Activated CD8-positive, alpha-beta memory T cell treated with anti-CD3 and anti-CD28 coated beads, Interleukin-2, amount 10 ng/mL, durations not matched to agents 7 days and 5 days (primary cell): ENCODE measurements around the gene TMEM156. TPM values are rescaled to one million over a fixed set of nuclear protein-coding genes. Genes with fewer than 3 reads are reported as not detected.
"Not testable (repeated sequence)": the region's sequence is repeated elsewhere in the genome, so short reads cannot be mapped to it uniquely, and the experiment has no call there.

Experiments
- ATAC-seq: fragments of 150-1000 bp; cut with Tn5 transposase; one replicate; pipeline ENCODE4 v1.10.0; 2021; ENCODE audit warnings: moderate library complexity
- CTCF ChIA-PET: fragments of 350-600 bp; sonication (Branson Sonifier 250); formaldehyde crosslinking; loops from one replicate; lab custom pipeline; 2021; ENCODE audit warnings: antibody characterized with exemption; lab: Charles Lee
- DNase-seq: peaks from one replicate; pipeline ENCODE4 v3.0.0-alpha.2; 2020
- H3K27ac Mint-ChIP-seq: one replicate; pipeline ENCODE4 v1.8.0; 2021; ENCODE audit warnings: mild to moderate bottlenecking, mixed read lengths
- H3K27me3 Mint-ChIP-seq: one replicate; pipeline ENCODE4 v1.8.0; 2021; ENCODE audit warnings: mixed read lengths
- H3K36me3 Mint-ChIP-seq: one replicate; pipeline ENCODE4 v1.8.0; 2021; ENCODE audit warnings: mild to moderate bottlenecking, mixed read lengths
- H3K4me1 Mint-ChIP-seq: one replicate; pipeline ENCODE4 v1.8.0; 2021; ENCODE audit warnings: mixed read lengths
- H3K4me3 Mint-ChIP-seq: one replicate; pipeline ENCODE4 v1.8.0; 2021; ENCODE audit warnings: mild to moderate bottlenecking, moderate library complexity, mixed read lengths
- H3K9me3 Mint-ChIP-seq: one replicate; pipeline ENCODE4 v1.8.0; 2022; ENCODE audit warnings: low read depth, mixed read lengths
- total RNA-seq, 2 experiments: library from RNA; stranded (reverse); gene quantifications; one replicate each; pipeline ENCODE4 v1.2.3, GENCODE V29; 2021

The TMEM156 gene
- total RNA-seq, 2 experiments from 2014 or later = 18.5 to 18.8 TPM

GRCh38 chr4:38982361-38983095, 49.7 kb downstream of the TMEM156 start:
- CTCF ChIA-PET = no interaction called here
- no peak overlapping the region for H3K4me3 Mint-ChIP-seq
- no peaks in the 10 kb centered on the region for H3K27me3 Mint-ChIP-seq
- peaks cover 52% of the 10 kb centered on the region for H3K4me1 Mint-ChIP-seq
- DNase-seq (no peak), ATAC-seq (no peak)
- H3K36me3 Mint-ChIP-seq = peaks cover 62% of the 10 kb centered on the region
- H3K27ac Mint-ChIP-seq = peak overlapping the region; percentile 14
- no peaks in the 10 kb centered on the region for H3K9me3 Mint-ChIP-seq

DNA sequence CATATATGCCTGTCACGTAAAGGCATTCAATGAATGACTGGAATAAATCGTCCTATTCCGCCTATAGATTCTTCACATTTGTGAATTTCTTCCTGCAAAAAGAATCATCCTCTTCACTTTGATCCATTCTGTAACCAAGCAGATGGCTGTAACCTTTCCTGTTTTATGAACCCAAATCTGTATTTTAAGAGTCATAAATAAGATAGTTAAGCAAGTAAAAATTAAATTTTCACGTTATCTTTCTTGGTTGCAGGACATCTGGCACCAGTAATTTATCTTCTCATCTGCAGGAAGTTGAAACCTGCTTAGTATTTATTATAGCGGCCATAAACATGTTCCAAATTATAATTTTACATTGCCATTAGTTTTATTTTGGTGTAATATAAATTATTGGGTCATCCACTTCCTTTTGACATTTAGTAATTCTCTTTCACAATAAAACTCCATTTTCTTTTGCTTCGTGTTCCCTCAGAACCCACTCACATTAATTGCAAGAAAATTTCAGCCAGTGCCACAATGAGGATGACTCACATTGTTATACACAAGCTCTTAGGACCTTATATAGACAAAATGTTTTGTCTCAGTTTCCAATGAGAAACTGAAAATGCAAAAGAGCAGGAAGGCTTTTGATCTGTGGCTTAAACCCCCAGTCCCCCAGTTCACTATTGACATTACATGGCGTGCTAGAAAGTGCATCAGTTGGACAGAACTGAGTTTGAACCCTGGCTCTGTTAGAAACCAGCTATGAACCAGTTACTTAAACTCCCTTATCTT, 51.1 kb downstream of the TMEM156 start:
- Mint-ChIP-seq H3K27me3 (no peaks in the 10 kb centered on the region), H3K27ac (peak overlapping the region; percentile 68), H3K4me3 (no peak overlapping the region), H3K36me3 (peaks cover 60% of the 10 kb centered on the region), H3K4me1 (peaks cover 41% of the 10 kb centered on the region), H3K9me3 (no peaks in the 10 kb centered on the region)
- CTCF ChIA-PET = interaction anchor here (1.1 kb wide), 1 partner anchor 94 kb away, joined by 3 read pairs; no protein-coding TSS in a partner anchor
- peak; percentile 75 for ATAC-seq
- DNase-seq = no peak

DNA sequence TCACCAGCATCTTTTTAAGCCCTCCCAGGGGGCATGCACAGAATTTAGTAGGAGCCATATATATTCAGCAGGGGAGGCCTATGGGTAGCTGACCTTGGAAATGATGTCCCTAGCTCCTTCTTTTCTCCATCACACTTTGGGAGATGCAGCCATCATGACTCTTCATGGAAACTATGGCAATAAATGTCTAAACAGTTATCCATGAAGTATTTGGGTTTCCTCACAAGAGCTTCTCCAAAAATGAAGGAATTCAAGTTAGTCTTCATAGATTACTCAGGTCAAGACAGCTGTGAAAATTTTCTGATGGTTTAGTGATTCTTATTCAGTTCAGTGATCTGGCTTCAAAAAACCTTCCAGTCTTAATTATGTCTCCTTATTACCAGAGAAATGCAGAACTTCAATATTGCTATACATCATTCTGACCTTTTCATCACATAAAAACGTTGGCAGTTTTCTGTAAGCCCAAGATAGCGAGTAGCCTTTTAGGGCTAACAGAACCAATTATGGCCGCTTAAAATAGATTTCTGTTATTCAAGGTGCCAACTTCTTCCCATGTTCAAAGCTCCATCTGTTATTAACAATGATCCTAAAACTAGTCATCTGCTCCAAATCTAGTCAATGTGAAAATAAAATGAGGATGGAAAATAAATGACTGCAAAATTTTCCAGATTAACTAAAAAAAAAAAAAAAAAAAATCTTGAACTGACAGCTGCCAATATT, 52.5 kb downstream of the TMEM156 start:
- CTCF ChIA-PET = interaction anchor here (1.0 to 1.1 kb wide), 2 partner anchors 30 to 95 kb away, joined by 3 read pairs; no protein-coding TSS in a partner anchor
- Mint-ChIP-seq H3K27me3 (no peaks in the 10 kb centered on the region), H3K27ac (no peak overlapping the region), H3K4me3 (no peak overlapping the region), H3K36me3 (peaks cover 58% of the 10 kb centered on the region), H3K4me1 (peaks cover 34% of the 10 kb centered on the region), H3K9me3 (no peaks in the 10 kb centered on the region)
- DNase-seq = no peak
- no peak for ATAC-seq

DNA sequence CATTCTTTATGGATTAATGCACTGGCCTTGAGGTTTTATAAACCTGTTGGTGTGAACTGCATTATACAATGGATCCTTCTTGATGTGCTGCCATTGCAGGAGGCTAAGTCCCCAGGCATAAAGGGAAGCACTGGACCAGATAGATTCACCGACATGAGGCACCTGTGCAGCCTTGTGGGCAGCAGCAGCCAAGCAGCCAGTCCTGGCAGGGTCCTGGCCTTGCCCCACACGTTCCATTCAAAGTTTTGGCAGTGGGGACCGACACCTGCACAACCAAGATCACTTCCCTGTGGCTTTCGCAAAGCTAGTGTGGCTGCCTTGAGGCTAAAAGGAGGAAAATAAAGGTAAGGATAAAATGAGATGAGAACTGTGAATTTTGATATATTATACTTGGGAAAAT, 53.1 kb downstream of the TMEM156 start:
- H3K27ac Mint-ChIP-seq = no peak overlapping the region
- H3K27me3 Mint-ChIP-seq = no peaks in the 10 kb centered on the region
- DNase-seq = no peak
- peaks cover 54% of the 10 kb centered on the region for H3K36me3 Mint-ChIP-seq
- CTCF ChIA-PET = interaction anchor here (1.0 kb wide), 1 partner anchor 30 kb away, joined by 3 read pairs; no protein-coding TSS in a partner anchor
- no peak for ATAC-seq
- peaks cover 31% of the 10 kb centered on the region for H3K4me1 Mint-ChIP-seq
- H3K4me3 Mint-ChIP-seq = no peak overlapping the region
- no peaks in the 10 kb centered on the region for H3K9me3 Mint-ChIP-seq

DNA sequence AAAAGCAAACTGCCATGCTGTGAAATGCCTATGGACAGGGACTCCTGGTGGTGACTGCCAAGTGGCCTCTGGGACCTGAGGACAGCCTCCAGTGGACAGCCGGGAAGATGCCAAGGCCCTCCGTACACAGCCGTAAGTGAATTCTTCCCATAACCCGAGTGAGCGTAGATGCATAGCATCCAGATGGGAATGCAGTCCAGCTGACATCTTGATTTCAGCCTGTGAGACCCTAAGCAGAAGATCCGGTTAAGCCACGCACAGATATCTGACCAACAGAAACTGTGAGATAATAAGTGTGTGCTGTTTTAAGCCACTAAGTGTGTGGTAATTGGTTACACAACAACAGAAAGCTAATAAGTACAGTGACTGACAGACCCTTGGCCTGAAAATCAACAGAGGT, 55.9 kb downstream of the TMEM156 start:
- Mint-ChIP-seq H3K4me3 (no peak overlapping the region), H3K27ac (no peak overlapping the region), H3K4me1 (peaks cover 13% of the 10 kb centered on the region), H3K27me3 (no peaks in the 10 kb centered on the region), H3K36me3 (peaks cover 40% of the 10 kb centered on the region), H3K9me3 (no peaks in the 10 kb centered on the region)
- DNase-seq = no peak
- CTCF ChIA-PET = interaction anchor here (0.9 to 1.2 kb wide), 3 partner anchors 26 to 802 kb away, joined by 3 read pairs; no protein-coding TSS in a partner anchor
- no peak for ATAC-seq

GRCh38 chr4:38968668-38969067, 63.5 kb downstream of the TMEM156 start:
- H3K4me3 Mint-ChIP-seq = no peak overlapping the region
- H3K27ac Mint-ChIP-seq = no peak overlapping the region
- peaks cover 59% of the 10 kb centered on the region for H3K36me3 Mint-ChIP-seq
- CTCF ChIA-PET = no interaction called here
- ATAC-seq (no peak), DNase-seq (no peak)
- no peaks in the 10 kb centered on the region for H3K27me3 Mint-ChIP-seq
- no peaks in the 10 kb centered on the region for H3K9me3 Mint-ChIP-seq
- peaks cover 2% of the 10 kb centered on the region for H3K4me1 Mint-ChIP-seq

GRCh38 chr4:38967260-38968095, 64.7 kb downstream of the TMEM156 start:
- Mint-ChIP-seq H3K4me3 (no peak overlapping the region), H3K27ac (no peak overlapping the region), H3K4me1 (no peaks in the 10 kb centered on the region), H3K36me3 (peaks cover 61% of the 10 kb centered on the region), H3K27me3 (no peaks in the 10 kb centered on the region), H3K9me3 (no peaks in the 10 kb centered on the region)
- DNase-seq = no peak
- ATAC-seq = no peak
- CTCF ChIA-PET = no interaction called here

GRCh38 chr4:38965866-38966265, 66.3 kb downstream of the TMEM156 start:
- no peaks in the 10 kb centered on the region for H3K27me3 Mint-ChIP-seq
- no peak overlapping the region for H3K4me3 Mint-ChIP-seq
- no peak for DNase-seq
- CTCF ChIA-PET = no interaction called here
- H3K27ac Mint-ChIP-seq = no peak overlapping the region
- peaks cover 5% of the 10 kb centered on the region for H3K9me3 Mint-ChIP-seq
- no peaks in the 10 kb centered on the region for H3K4me1 Mint-ChIP-seq
- peaks cover 65% of the 10 kb centered on the region for H3K36me3 Mint-ChIP-seq
- ATAC-seq = no peak

GRCh38 chr4:38964942-38965775, 67.0 kb downstream of the TMEM156 start:
- CTCF ChIA-PET = no interaction called here
- no peaks in the 10 kb centered on the region for H3K4me1 Mint-ChIP-seq
- H3K27me3 Mint-ChIP-seq = no peaks in the 10 kb centered on the region
- H3K4me3 Mint-ChIP-seq = no peak overlapping the region
- peaks cover 63% of the 10 kb centered on the region for H3K36me3 Mint-ChIP-seq
- no peak overlapping the region for H3K27ac Mint-ChIP-seq
- peaks cover 5% of the 10 kb centered on the region for H3K9me3 Mint-ChIP-seq
- DNase-seq (no peak), ATAC-seq (no peak)

DNA sequence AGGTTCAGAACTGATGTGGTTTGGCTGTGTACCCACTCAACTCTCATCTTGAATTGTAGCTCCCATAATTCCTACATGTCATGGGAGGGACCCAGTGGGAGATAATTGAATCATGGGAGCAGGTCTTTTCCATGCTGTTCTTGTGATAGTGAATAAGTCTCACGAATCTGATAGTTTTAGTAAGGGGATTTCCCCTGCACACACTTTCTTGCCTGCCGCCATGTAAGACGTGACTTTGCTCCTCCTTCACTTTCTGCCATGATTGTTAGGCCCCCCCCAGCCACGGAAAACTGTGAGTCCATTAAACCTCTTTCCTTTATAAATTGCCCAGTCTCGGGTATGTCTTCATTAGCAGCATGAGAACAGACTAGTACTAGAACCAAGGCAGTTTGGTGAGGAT, 73.0 kb downstream of the TMEM156 start:
- not testable (repeated sequence) for H3K27ac Mint-ChIP-seq, H3K9me3 Mint-ChIP-seq, ATAC-seq, DNase-seq, H3K4me3 Mint-ChIP-seq, H3K27me3 Mint-ChIP-seq
- CTCF ChIA-PET = interaction anchor here (1.9 kb wide), 1 partner anchor 10 kb away, joined by 6 read pairs; no protein-coding TSS in a partner anchor
- H3K4me1 Mint-ChIP-seq = peaks cover 18% of the 10 kb centered on the region
- peaks cover 24% of the 10 kb centered on the region for H3K36me3 Mint-ChIP-seq

GRCh38 chr4:38958453-38959190, 73.6 kb downstream of the TMEM156 start:
- Mint-ChIP-seq H3K27ac (peak overlapping the region; percentile 22), H3K4me1 (peaks cover 18% of the 10 kb centered on the region), H3K4me3 (no peak overlapping the region), H3K9me3 (peaks cover 7% of the 10 kb centered on the region), H3K27me3 (peaks cover 5% of the 10 kb centered on the region), H3K36me3 (peaks cover 20% of the 10 kb centered on the region)
- CTCF ChIA-PET = interaction anchor here (1.2 to 1.9 kb wide), 3 partner anchors 9 to 86 kb away, joined by 3 to 6 read pairs (median 4); no protein-coding TSS in a partner anchor
- ATAC-seq (peak; percentile 30), DNase-seq (no peak)
